GM12891 (cell line): ENCODE measurements around the gene SYNJ1.

Source experiments
- PAX5 ChIP-seq: IDR thresholded peaks from 2 replicates; pipeline ENCODE4 v1.6.1; 2011; ENCODE audit warnings: low read length, moderate library complexity, mild to moderate bottlenecking; ENCODE audit not compliant: insufficient read depth, severe bottlenecking
- POLR2A ChIP-seq: IDR thresholded peaks from 2 replicates; pipeline ENCODE4 v1.6.1; 2011; ENCODE audit warnings: low read depth, low read length, control low read depth
- POLR2AphosphoS5 ChIP-seq: IDR thresholded peaks from 2 replicates; pipeline ENCODE4 v1.6.1; 2011; ENCODE audit warnings: low read depth, low read length, control low read depth
- SPI1 ChIP-seq: IDR thresholded peaks from 2 replicates; pipeline ENCODE4 v1.6.1; 2011; ENCODE audit warnings: low read depth, low read length, control low read depth
- TAF1 ChIP-seq: IDR thresholded peaks from 2 replicates; pipeline ENCODE4 v1.6.1; 2011; ENCODE audit warnings: low read depth, low read length, control low read depth

DNA sequence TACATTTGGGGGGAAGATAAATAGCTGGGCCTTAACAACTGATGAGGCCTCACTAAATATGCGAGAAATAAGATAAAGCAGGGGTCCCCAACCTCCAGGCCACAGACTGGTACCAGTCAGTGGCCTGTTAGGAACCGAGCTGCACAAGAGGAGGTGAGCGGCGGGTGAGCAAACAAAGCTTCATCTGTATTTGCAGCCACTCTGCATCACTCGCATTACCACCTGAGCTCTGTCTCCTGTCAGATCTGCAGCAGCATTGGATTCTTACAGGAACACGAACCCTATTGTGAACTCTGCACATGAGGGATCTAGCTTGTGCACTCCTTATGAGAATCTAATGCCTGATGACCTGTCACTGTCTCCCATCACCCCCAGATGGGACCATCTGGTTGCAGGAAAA is 48.9 kb upstream of the SYNJ1 start:
- TF ChIP-seq POLR2AphosphoS5 = no peak
- TF ChIP-seq PAX5 = no peak
- no peak for TF ChIP-seq POLR2A
- TF ChIP-seq SPI1 = no peak
- TF ChIP-seq TAF1 = no peak
